ENCODE data around the gene FGF6. TPM values are rescaled to one million over a fixed set of nuclear protein-coding genes. Genes with fewer than 3 reads are reported as not detected.

FGF6 gene
- total RNA-seq, 2 donors from 2014 or later: not detected

DNA sequence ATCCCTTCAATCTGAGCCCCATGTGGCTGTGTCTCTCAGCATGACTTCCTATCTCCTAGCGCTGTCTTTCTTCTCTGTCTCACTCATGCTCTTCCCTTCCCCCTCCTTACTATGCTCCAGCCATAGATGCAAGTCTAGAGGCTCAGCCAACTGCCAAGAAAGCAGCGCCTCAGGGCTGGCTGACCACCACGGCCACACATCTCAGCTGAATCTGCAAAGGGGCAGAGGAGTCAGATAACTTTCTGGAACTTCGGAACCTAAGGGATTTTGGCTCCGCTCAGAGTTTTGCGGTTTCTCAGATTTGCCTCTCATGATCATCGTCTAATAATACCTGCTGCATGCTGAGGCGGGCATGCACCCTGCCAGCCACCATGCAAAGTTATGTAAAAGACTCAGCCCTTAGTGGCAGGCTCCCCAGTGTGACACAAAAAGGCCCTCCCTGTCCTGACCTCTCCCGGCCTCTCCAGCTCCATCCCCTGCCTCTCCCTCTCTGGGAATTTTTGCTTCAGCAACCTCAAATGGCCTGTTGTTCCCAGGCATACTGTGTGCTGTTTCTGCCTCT is 5.0 kb upstream of the FGF6 start:
- WGBS, 2 experiments (ENCODE audit: insufficient coverage in 1 of 2, insufficient read length in 1 of 2): 25 to 27% methylated on average over 9 of the region's 9 CpGs
- Mint-ChIP-seq H3K27ac (no peak overlapping the region), H3K9me3 (peaks cover 4% of the 10 kb centered on the region), H3K4me3 (peak overlapping the region; percentile 12), H3K27me3 (ENCODE audit: insufficient read depth) (peaks cover 40% of the 10 kb centered on the region), H3K36me3 (ENCODE audit: low read depth) (no peaks in the 10 kb centered on the region), H3K4me1 (peaks cover 27% of the 10 kb centered on the region)
- no peak for TF ChIP-seq CTCF (conservative IDR thresholded peaks at IDR 0.05)
- Histone ChIP-seq H3K4me3 (ENCODE audit: low read length) (no peak overlapping the region), H3K4me1 (ENCODE audit: control insufficient read depth, insufficient read depth, low read length) (peaks cover 6% of the 10 kb centered on the region), H3K27ac (ENCODE audit: low read depth, low read length) (peak overlapping the region; percentile 67), H3K27me3 (ENCODE audit: control insufficient read depth, insufficient read depth, low read length, poor library complexity, severe bottlenecking) (no peaks in the 10 kb centered on the region), H3K36me3 (ENCODE audit: control insufficient read depth, insufficient read depth, low read length) (no peaks in the 10 kb centered on the region), H3K9me3 (ENCODE audit: control insufficient read depth, low read length) (no peaks in the 10 kb centered on the region), H3K9ac (ENCODE audit: extremely low read depth, low read length, poor library complexity, severe bottlenecking) (no peak overlapping the region)
- peak; percentile 86 for DNase-seq

GRCh38 chr12:4449851-4450221 is 4.2 kb upstream of the FGF6 start:
- no peaks in the 10 kb centered on the region for H3K9me3 ChIP-seq (ENCODE audit: control insufficient read depth, low read length)
- no peaks in the 10 kb centered on the region for H3K36me3 Mint-ChIP-seq (ENCODE audit: low read depth)
- peak; percentile 62 for DNase-seq
- H3K27ac ChIP-seq (ENCODE audit: low read depth, low read length): no peak overlapping the region
- peaks cover 48% of the 10 kb centered on the region for H3K27me3 Mint-ChIP-seq (ENCODE audit: insufficient read depth)
- no peaks in the 10 kb centered on the region for H3K36me3 ChIP-seq (ENCODE audit: control insufficient read depth, insufficient read depth, low read length)
- no peak for TF ChIP-seq CTCF (conservative IDR thresholded peaks at IDR 0.05)
- WGBS, 2 experiments (ENCODE audit: insufficient coverage in 1 of 2, insufficient read length in 1 of 2): 81 to 89% methylated on average over 2 to 4 of the region's 4 CpGs
- peaks cover 4% of the 10 kb centered on the region for H3K9me3 Mint-ChIP-seq
- no peak overlapping the region for H3K4me3 ChIP-seq (ENCODE audit: low read length)
- peaks cover 27% of the 10 kb centered on the region for H3K4me1 Mint-ChIP-seq
- H3K4me1 ChIP-seq (ENCODE audit: control insufficient read depth, insufficient read depth, low read length): peaks cover 6% of the 10 kb centered on the region
- H3K27me3 ChIP-seq (ENCODE audit: control insufficient read depth, insufficient read depth, low read length, poor library complexity, severe bottlenecking): peaks cover 6% of the 10 kb centered on the region
- no peak overlapping the region for H3K27ac Mint-ChIP-seq
- no peak overlapping the region for H3K4me3 Mint-ChIP-seq
- no peak overlapping the region for H3K9ac ChIP-seq (ENCODE audit: extremely low read depth, low read length, poor library complexity, severe bottlenecking)

DNA sequence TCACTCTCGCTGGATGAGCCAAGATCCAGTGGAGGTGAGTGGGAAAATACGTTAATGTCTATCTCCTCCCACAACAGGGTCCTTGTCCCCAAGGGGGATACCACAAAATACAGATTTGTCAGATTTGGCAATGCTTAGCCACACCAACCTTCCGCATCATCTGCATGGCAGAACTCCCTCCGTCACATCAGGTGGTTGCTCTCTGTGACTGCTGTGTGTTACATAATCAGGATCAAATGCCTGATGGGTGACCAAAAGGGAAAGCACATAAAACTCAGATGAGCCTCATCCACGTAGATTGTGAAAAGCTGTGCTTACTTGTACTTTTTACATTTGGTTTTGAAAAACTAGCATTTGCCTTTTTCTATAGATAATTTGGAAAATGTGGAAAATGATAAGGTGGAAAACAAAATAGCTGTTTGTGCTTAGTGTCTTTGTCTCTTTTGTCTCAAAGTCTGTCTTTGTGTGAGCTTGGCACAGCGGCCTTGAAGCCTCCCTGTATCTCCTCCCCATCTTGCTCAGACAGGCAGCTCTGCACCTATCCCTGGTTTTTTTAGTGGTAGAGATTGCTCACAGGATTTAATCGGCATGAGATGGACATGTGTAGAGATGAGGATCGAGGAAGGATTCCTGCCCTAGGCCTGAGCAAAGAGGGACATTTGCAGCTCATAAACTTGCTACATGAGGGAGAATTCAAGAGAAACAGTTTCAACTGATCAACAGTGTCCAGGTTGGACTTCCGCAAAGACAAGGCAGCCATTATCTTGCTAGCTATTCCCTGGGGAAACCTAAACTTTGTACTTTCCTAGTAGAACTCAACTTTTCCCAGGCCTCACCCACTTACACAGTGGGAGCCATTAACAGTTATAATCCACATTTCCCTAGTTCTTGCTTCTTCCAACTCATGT is 3.6 kb upstream of the FGF6 start:
- Histone ChIP-seq H3K4me3 (ENCODE audit: low read length) (no peak overlapping the region), H3K27me3 (ENCODE audit: control insufficient read depth, insufficient read depth, low read length, poor library complexity, severe bottlenecking) (peaks cover 11% of the 10 kb centered on the region), H3K9ac (ENCODE audit: extremely low read depth, low read length, poor library complexity, severe bottlenecking) (no peak overlapping the region), H3K9me3 (ENCODE audit: control insufficient read depth, low read length) (no peaks in the 10 kb centered on the region), H3K4me1 (ENCODE audit: control insufficient read depth, insufficient read depth, low read length) (peaks cover 6% of the 10 kb centered on the region), H3K36me3 (ENCODE audit: control insufficient read depth, insufficient read depth, low read length) (no peaks in the 10 kb centered on the region), H3K27ac (ENCODE audit: low read depth, low read length) (no peak overlapping the region)
- 97 to 100% methylated on average over 4 to 9 of the region's 9 CpGs for WGBS, 2 experiments (ENCODE audit: insufficient coverage in 1 of 2, insufficient read length in 1 of 2)
- Mint-ChIP-seq H3K27ac (no peak overlapping the region), H3K9me3 (peaks cover 4% of the 10 kb centered on the region), H3K4me1 (peaks cover 30% of the 10 kb centered on the region), H3K27me3 (ENCODE audit: insufficient read depth) (peaks cover 54% of the 10 kb centered on the region), H3K4me3 (no peak overlapping the region), H3K36me3 (ENCODE audit: low read depth) (no peaks in the 10 kb centered on the region)
- no peak for DNase-seq
- TF ChIP-seq CTCF (conservative IDR thresholded peaks at IDR 0.05): no peak

All from endodermal cell (in vitro differentiated cells).